Ishikawa (cell line): ENCODE results near the gene ATRIP.
A peak's percentile ranks its signal among the peaks of the same experiment; 100 is the strongest.

Experiments
- CEBPB ChIP-seq: IDR thresholded peaks from 2 replicates; pipeline ENCODE4 v1.6.1; 2012
- CREB1 ChIP-seq: IDR thresholded peaks from 2 replicates; pipeline ENCODE4 v1.6.1; 2012; ENCODE audit warnings: low read depth
- EP300 ChIP-seq: IDR thresholded peaks from 2 replicates; pipeline ENCODE4 v1.6.1; 2012; ENCODE audit warnings: borderline replicate concordance
- FOXM1 ChIP-seq: IDR thresholded peaks from 2 replicates; pipeline ENCODE4 v1.6.1; 2012; ENCODE audit warnings: low read depth, borderline replicate concordance
- NFIC ChIP-seq: IDR thresholded peaks from 2 replicates; pipeline ENCODE4 v1.6.1; 2012
- RAD21 ChIP-seq: IDR thresholded peaks from 2 replicates; pipeline ENCODE4 v1.6.1; 2012; ENCODE audit warnings: low read depth
- TAF1 ChIP-seq: IDR thresholded peaks from 2 replicates; pipeline ENCODE4 v1.6.1; 2012; ENCODE audit warnings: low read depth, mild to moderate bottlenecking
- TCF12 ChIP-seq: IDR thresholded peaks from 2 replicates; pipeline ENCODE4 v1.6.1; 2012; ENCODE audit warnings: low read depth
- TEAD4 ChIP-seq: IDR thresholded peaks from 2 replicates; pipeline ENCODE4 v1.6.1; 2012
- USF1 ChIP-seq: IDR thresholded peaks from 2 replicates; pipeline ENCODE4 v1.6.1; 2012
- YY1 ChIP-seq: IDR thresholded peaks from 2 replicates; pipeline ENCODE4 v1.6.1; 2012; ENCODE audit warnings: low read depth
- ZBTB7A ChIP-seq: IDR thresholded peaks from 2 replicates; pipeline ENCODE4 v1.6.1; 2012; ENCODE audit warnings: low read depth
- TF ChIP-seq, protein P1 (sequence below): IDR thresholded peaks from 2 replicates; pipeline ENCODE4 v1.6.1; 2012
- TF ChIP-seq, protein P2 (sequence below): IDR thresholded peaks from 2 replicates; pipeline ENCODE4 v1.6.1; 2012; ENCODE audit warnings: low read depth, mild to moderate bottlenecking

ATRIP gene

GRCh38 chr3:48423883-48424695, 22.4 kb upstream of the ATRIP start:
- TF ChIP-seq YY1 (no peak), FOXM1 (no peak), RAD21 (no peak)

DNA sequence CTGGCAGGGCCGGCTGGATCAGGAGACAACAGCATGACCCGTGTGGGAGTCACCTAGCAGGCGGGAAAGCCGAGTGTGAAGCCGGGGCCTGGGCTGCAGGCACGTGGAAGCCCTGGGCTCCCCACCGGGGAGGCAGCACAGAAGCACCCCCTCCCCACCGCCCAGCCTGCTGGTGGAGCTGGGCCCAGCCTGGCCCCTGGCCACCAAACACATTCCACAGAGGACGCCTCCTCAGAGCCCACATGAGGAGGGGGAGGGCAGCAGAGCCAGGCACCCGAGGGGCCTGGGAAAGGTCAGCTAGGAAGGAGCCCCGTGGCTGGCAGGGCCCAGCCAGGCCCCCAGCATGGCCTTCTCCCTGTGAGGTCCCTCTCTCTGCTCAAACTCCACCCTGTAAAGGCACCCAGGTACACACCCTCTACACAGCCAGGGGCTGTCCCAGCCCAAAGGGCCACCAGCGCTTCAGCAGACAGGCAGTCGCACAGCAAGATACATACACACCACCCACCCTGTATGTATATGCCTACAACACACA, 21.2 kb upstream of the ATRIP start:
- TF ChIP-seq, protein P1, sequence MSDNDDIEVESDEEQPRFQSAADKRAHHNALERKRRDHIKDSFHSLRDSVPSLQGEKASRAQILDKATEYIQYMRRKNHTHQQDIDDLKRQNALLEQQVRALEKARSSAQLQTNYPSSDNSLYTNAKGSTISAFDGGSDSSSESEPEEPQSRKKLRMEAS = peak; percentile 41; the same call in 1 of the 2 replicates
- TF ChIP-seq RAD21 = no peak

- TF ChIP-seq FOXM1 = no peak
- TF ChIP-seq EP300 = no peak
- TF ChIP-seq, protein P2, sequence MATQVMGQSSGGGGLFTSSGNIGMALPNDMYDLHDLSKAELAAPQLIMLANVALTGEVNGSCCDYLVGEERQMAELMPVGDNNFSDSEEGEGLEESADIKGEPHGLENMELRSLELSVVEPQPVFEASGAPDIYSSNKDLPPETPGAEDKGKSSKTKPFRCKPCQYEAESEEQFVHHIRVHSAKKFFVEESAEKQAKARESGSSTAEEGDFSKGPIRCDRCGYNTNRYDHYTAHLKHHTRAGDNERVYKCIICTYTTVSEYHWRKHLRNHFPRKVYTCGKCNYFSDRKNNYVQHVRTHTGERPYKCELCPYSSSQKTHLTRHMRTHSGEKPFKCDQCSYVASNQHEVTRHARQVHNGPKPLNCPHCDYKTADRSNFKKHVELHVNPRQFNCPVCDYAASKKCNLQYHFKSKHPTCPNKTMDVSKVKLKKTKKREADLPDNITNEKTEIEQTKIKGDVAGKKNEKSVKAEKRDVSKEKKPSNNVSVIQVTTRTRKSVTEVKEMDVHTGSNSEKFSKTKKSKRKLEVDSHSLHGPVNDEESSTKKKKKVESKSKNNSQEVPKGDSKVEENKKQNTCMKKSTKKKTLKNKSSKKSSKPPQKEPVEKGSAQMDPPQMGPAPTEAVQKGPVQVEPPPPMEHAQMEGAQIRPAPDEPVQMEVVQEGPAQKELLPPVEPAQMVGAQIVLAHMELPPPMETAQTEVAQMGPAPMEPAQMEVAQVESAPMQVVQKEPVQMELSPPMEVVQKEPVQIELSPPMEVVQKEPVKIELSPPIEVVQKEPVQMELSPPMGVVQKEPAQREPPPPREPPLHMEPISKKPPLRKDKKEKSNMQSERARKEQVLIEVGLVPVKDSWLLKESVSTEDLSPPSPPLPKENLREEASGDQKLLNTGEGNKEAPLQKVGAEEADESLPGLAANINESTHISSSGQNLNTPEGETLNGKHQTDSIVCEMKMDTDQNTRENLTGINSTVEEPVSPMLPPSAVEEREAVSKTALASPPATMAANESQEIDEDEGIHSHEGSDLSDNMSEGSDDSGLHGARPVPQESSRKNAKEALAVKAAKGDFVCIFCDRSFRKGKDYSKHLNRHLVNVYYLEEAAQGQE = no peak
Observed at GRCh38 chr3:48426401-48426909, 20.1 kb upstream of the ATRIP start.

DNA sequence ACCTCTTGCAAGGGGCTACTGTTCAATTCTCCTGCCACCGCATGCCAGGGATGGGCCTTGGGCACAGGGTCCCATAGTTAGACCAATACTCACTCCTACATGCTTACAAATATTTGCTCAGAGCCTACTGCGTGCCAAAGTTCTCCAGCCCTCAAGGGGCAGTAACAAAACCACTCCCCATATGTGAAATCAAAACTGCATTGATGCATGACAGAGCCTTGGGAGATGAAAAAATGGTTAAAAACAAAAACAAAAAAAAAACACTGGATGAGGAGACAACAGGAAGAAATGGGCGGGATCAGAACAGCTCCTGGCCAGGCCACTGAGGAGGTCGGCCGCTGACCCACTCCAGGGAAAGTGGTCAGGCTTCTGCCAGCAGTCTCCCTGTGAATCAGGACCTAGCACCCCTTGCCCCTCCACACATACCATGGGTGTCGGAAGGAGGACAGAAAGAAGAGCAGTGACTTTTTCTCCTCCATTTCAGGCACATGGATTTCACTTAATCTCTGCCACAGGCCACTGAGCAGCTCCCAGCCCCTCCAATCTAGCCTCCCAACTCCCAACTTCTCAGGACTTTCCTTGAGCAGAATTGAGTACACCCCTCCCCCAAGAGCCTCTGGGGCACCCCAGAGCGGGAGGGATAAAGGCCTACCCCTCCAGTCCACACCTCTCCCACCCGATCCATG, 19.4 kb upstream of the ATRIP start:
- no peak for TF ChIP-seq TCF12
- TF ChIP-seq CREB1 = no peak
- TF ChIP-seq FOXM1 = no peak
- no peak for TF ChIP-seq USF1
- no peak for TF ChIP-seq CEBPB
- no peak for TF ChIP-seq YY1
- no peak for TF ChIP-seq ZBTB7A
- TF ChIP-seq RAD21 = no peak
- no peak for TF ChIP-seq TEAD4
- no peak for TF ChIP-seq TAF1

DNA sequence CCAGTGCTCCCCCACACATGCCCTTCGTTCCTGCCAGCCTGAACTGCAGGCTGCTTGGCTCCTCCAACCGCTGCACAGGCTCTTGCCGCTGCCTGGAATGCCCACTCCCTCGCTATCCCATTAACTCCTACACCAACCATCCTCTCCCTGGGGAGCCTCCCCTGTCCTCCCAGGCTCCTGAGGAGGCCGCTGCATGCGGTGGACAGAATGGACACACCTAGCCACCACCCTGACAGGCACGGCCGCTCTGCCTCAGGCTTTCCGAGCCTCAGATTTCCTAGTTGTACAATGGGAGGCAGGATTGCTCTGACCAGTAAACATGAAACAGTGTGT, 18.9 kb upstream of the ATRIP start:
- TF ChIP-seq FOXM1 (no peak), TCF12 (no peak), ZBTB7A (no peak), USF1 (no peak), CEBPB (no peak), TAF1 (no peak), NFIC (no peak), RAD21 (no peak), TEAD4 (no peak), EP300 (no peak), YY1 (no peak), CREB1 (no peak)
- TF ChIP-seq, protein P1 = no peak

DNA sequence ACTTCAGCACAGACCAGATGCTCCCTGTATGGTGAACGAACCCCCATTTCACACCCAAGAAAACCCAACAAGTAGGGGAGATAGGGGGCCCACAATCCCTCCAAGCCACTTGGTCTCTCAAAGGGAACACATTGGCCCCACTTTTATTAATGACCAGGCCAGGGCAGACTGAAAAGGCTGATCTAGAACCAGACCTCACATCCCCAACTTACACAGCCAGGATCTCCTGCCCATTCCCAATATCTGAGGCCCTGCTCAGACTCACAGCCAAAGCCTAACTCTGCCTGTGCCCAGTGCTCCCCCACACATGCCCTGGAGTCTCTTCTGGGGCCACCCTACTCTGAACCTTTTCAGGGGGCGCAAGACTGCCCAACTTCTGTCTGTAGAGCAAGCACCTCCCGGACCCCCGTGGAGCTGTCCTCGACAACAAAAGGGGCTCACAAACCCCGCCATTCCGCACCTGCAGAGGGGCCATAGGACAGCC, 18.4 kb upstream of the ATRIP start:
- TF ChIP-seq, protein P1 = no peak
- TF ChIP-seq NFIC (no peak), USF1 (no peak), YY1 (no peak), ZBTB7A (no peak), RAD21 (no peak), TAF1 (no peak), CEBPB (no peak), TEAD4 (no peak), TCF12 (no peak), CREB1 (no peak), EP300 (no peak)
- TF ChIP-seq, protein P2 = no peak
